Naive thymus-derived CD4-positive, alpha-beta T cell (primary cell): ENCODE results near the gene HELZ. TPM values are rescaled to one million over a fixed set of nuclear protein-coding genes. Genes with fewer than 3 reads are reported as not detected.
"Not testable (repeated sequence)": the region's sequence is repeated elsewhere in the genome, so short reads cannot be mapped to it uniquely, and the experiment has no call there.

ENCODE experiments used
- ATAC-seq: fragments of 150-1000 bp; cut with Tn5 transposase; 2 replicates; pipeline ENCODE4 v1.10.0; 2021; ENCODE audit warnings: mild to moderate bottlenecking, moderate library complexity
- CTCF ChIA-PET: fragments of 350-600 bp; sonication (Branson Sonifier 250); formaldehyde crosslinking; loops from one replicate; lab custom pipeline; 2021; ENCODE audit warnings: antibody characterized with exemption; lab: Charles Lee
- POLR2A ChIA-PET: fragments of 350-600 bp; sonication (Branson Sonifier 250); formaldehyde crosslinking; loops from one replicate; lab custom pipeline; 2021; ENCODE audit warnings: antibody characterized with exemption, inconsistent platforms; lab: Charles Lee
- DNase-seq, 9 donors: peaks; one replicate each; pipeline versions ENCODE4 v3.0.0 to v3.0.0-alpha.2; 2020 to 2022; ENCODE audit warnings: mixed read lengths in 1 of 9
- H3K27ac ChIP-seq: one replicate; pipeline ENCODE4 v1.7.0; 2013; ENCODE audit warnings: mild to moderate bottlenecking, low read depth, low read length, moderate library complexity
- H3K27me3 ChIP-seq, 2 donors: one replicate each; pipeline ENCODE4 v1.7.0; 2013; ENCODE audit warnings: low read length in 2 of 2, mild to moderate bottlenecking in 2 of 2, moderate library complexity in 2 of 2; ENCODE audit not compliant: control insufficient read depth in 2 of 2, insufficient read depth in 2 of 2
- H3K36me3 ChIP-seq, 3 experiments: 1 replicate in 2 of 3; 2 replicates in 1 of 3; pipeline ENCODE4 v1.7.0; 2013; ENCODE audit warnings: low read length in 3 of 3, mild to moderate bottlenecking in 3 of 3, moderate library complexity in 1 of 3; ENCODE audit not compliant: insufficient read depth in 3 of 3, control insufficient read depth in 2 of 3
- H3K4me1 ChIP-seq, 2 donors: one replicate each; pipeline ENCODE4 v1.7.0; 2013; ENCODE audit warnings: low read length in 2 of 2, mild to moderate bottlenecking in 2 of 2, moderate library complexity in 1 of 2; ENCODE audit not compliant: control insufficient read depth in 2 of 2, insufficient read depth in 2 of 2
- H3K4me3 ChIP-seq: 2 replicates; pipeline ENCODE4 v1.7.0; 2013; ENCODE audit warnings: mild to moderate bottlenecking, low read length
- H3K9me3 ChIP-seq, 3 experiments: 1 replicate in 2 of 3; 2 replicates in 1 of 3; pipeline ENCODE4 v1.7.0; 2013; ENCODE audit warnings: low read length in 3 of 3; ENCODE audit not compliant: control insufficient read depth in 2 of 3
- H3K27ac Mint-ChIP-seq, 9 donors: one replicate each; pipeline ENCODE4 v1.8.0; 2020 to 2022; ENCODE audit warnings: mixed read lengths in 9 of 9, mild to moderate bottlenecking in 8 of 9, moderate library complexity in 5 of 9, inconsistent platforms in 2 of 9
- H3K27me3 Mint-ChIP-seq, 5 donors: one replicate each; pipeline ENCODE4 v1.8.0; 2021 to 2022; ENCODE audit warnings: mixed read lengths in 5 of 5, mild to moderate bottlenecking in 1 of 5
- H3K36me3 Mint-ChIP-seq, 5 donors: one replicate each; pipeline ENCODE4 v1.8.0; 2020 to 2022; ENCODE audit warnings: mixed read lengths in 5 of 5, mild to moderate bottlenecking in 3 of 5, inconsistent platforms in 1 of 5
- H3K4me1 Mint-ChIP-seq, 7 donors: one replicate each; pipeline ENCODE4 v1.8.0; 2020 to 2022; ENCODE audit warnings: mixed read lengths in 7 of 7, mild to moderate bottlenecking in 3 of 7, inconsistent platforms in 1 of 7
- H3K4me3 Mint-ChIP-seq, 10 donors: one replicate each; pipeline ENCODE4 v1.8.0; 2020 to 2022; ENCODE audit warnings: mild to moderate bottlenecking in 10 of 10, mixed read lengths in 10 of 10, moderate library complexity in 6 of 10, inconsistent platforms in 2 of 10
- H3K9me3 Mint-ChIP-seq, 11 donors: one replicate each; pipeline ENCODE4 v1.8.0; 2020 to 2022; ENCODE audit warnings: mixed read lengths in 11 of 11, mild to moderate bottlenecking in 4 of 11, inconsistent platforms in 1 of 11, moderate library complexity in 1 of 11
- intact Hi-C, 2 donors: fragments of 100-400 bp; cut with micrococcal nuclease; formaldehyde crosslinking; loops; one replicate each; pipeline ENCODE4 v1.15.1; 2023
- polyA plus RNA-seq, 2 donors: library from polyadenylated mRNA; unstranded; fragments of 300-500 nt; fragmentation: Illumina TruSeq; gene quantifications; one replicate each; pipeline ENCODE4 v1.2.3, GENCODE V29; 2021
- total RNA-seq, 6 experiments: library from RNA in 5 of 6; stranded (reverse) in 5 of 6; gene quantifications; 1 replicate in 5 of 6; 2 replicates in 1 of 6; pipeline ENCODE4 v1.2.3 and lab custom pipeline; 2021 to 2026

HELZ gene
- total and polyA plus RNA-seq, 7 experiments from 2014 or later = 44.8 to 114 (median 83.2) TPM

DNA sequence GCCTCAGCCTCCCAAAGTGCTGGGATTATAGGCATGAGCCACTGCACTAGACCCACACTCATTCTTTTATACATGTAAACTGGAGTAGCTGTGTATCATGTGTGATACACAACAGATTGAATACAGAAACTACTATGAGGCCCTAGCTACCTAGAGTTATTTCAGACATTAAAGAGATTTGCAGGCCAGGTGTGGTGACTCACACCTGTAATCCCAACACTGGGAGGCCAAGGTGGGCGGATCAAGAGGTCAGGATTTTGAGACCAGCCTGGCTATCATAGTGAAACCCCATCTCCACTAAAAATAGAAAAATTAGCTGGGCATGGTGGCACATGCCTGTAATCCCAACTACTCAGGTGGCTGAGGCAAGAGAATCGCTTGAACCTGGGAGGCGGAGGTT is 41.8 kb upstream of the HELZ start:
- intact Hi-C loops, DNase-seq, ATAC-seq, H3K27me3 Mint-ChIP-seq, H3K4me3 Mint-ChIP-seq, H3K9me3 Mint-ChIP-seq, CTCF ChIA-PET, POLR2A ChIA-PET, H3K9me3 ChIP-seq, H3K36me3 ChIP-seq, H3K36me3 Mint-ChIP-seq, H3K4me1 Mint-ChIP-seq, H3K27ac Mint-ChIP-seq, H3K4me1 ChIP-seq, H3K27ac ChIP-seq, H3K27me3 ChIP-seq, H3K4me3 ChIP-seq: not testable (repeated sequence)

DNA sequence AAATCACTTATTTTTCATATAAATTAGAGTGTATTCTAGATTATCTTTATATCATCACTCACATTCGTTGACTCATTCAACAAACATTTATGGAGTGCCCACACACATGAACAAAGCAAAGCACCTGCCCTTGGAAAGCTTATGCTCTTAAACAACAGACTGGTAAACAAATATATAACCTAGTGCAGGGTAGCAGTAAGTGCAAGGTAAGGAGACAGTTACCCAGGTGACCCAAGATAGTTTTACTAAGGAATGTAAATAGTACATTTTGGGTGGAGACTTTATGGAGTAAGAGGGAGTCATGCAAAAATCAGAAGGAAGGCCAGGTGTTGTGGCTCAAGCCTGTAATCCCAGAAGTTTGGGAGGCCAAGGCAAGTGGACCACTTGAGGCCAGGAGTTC is 40.4 kb upstream of the HELZ start:
- Histone ChIP-seq H3K4me3 (no peak overlapping the region), H3K27ac (no peak overlapping the region), H3K27me3 (no peaks in the 10 kb centered on the region), H3K36me3 (no peaks in the 10 kb centered on the region), H3K4me1 (no peaks in the 10 kb centered on the region), H3K9me3 (no peaks in the 10 kb centered on the region)
- ATAC-seq = no peak
- intact Hi-C loops = no loop called here
- no peaks in the 10 kb centered on the region for H3K9me3 Mint-ChIP-seq
- H3K4me1 Mint-ChIP-seq = no peaks in the 10 kb centered on the region
- CTCF ChIA-PET = no interaction called here
- POLR2A ChIA-PET = no interaction called here
- no peaks in the 10 kb centered on the region for H3K27me3 Mint-ChIP-seq
- H3K36me3 Mint-ChIP-seq = no peaks in the 10 kb centered on the region
- no peak overlapping the region for H3K4me3 Mint-ChIP-seq
- H3K27ac Mint-ChIP-seq = no peak overlapping the region
- no peak for DNase-seq

DNA sequence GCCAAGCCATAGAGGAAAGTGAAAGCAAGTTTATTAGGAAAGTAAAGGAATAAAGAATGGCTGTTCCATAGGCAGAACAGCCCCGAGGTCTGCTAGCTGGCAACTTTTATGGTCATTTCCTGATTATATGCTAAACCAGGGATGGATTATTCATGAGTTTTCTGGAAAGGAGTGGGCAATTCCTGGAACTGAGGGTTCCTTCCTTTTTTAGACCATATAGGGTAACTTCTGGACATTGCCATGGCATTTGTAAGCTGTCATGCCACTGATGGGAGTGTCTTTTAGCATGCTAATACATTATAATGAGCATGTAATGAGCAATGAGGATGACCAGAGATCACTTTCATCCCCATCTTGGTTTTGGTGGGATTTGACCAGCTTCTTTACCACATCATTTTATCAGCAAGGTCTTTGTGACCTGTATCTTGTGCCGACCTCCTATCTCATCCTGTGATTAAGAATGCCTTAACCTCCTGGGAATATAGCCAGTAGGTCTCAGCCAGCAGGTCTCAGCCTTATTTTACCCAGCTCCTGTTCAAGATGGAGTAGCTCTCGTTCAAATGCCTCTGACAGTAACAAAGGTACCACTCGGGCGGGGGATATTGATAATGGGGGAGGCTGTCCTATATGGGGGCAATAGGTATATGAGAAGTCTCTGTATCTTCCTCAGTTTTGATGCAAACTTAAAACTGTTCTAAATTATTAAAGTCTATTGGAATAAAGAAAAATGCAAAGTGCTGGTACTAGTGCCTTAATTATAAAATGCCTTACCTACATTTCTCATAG is 38.9 kb upstream of the HELZ start:
- Histone ChIP-seq H3K27ac (no peak overlapping the region), H3K4me1 (no peaks in the 10 kb centered on the region), H3K36me3 (no peaks in the 10 kb centered on the region), H3K27me3 (no peaks in the 10 kb centered on the region), H3K9me3 (no peaks in the 10 kb centered on the region), H3K4me3 (no peak overlapping the region)
- no peak overlapping the region for H3K27ac Mint-ChIP-seq
- no peak for DNase-seq
- no peaks in the 10 kb centered on the region for H3K36me3 Mint-ChIP-seq
- no peaks in the 10 kb centered on the region for H3K27me3 Mint-ChIP-seq
- H3K4me3 Mint-ChIP-seq = no peak overlapping the region
- H3K9me3 Mint-ChIP-seq = no peaks in the 10 kb centered on the region
- ChIA-PET CTCF (interaction anchor here (0.6 kb wide), 1 partner anchor 653 kb away, joined by 3 read pairs; no protein-coding TSS in a partner anchor), POLR2A (no interaction called here)
- intact Hi-C loops = no loop called here
- no peaks in the 10 kb centered on the region for H3K4me1 Mint-ChIP-seq
- no peak for ATAC-seq

DNA sequence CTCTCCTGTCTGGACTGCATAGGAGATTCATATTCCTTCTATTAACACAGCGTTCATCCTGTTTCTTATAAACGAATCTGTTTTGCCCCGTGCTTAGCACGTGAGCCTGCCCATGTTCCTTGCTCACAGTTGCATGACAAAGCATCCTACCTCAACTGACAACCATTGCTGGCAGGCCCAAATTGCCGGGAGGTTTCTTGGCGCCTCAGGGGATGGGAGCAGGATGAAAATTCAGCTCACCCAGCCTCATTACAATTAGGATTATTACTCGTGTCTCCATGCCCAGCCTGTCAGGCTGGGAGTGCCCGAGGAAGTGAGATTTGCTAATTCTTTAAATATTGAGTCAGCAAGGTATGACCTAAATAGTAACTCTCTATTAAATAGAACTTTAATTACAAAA is 36.7 kb upstream of the HELZ start:
- no peak overlapping the region for H3K27ac Mint-ChIP-seq
- ATAC-seq = no peak
- DNase-seq = no peak

DNA sequence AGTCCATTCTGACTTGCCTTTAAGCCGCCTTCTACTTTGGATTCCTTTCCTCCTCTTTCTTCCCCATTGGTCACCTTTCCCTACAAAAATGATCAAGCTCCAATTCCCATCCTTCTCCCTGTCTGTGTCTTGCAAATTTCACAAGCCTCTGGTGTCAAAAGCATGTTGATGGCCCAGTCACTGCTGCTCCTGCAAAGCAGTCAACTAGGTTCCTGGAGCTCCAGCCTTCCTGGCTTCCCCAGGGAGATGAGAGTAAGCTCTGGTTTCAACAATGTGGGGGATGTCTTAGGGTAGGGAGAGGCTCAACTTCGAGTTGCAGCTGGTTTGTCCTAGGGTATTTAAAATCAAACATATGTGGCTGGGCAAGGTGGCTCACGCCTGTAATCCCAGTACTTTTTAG is 36.1 kb upstream of the HELZ start:
- Mint-ChIP-seq H3K36me3 (no peaks in the 10 kb centered on the region), H3K4me1 (no peaks in the 10 kb centered on the region), H3K4me3 (no peak overlapping the region), H3K27ac (no peak overlapping the region), H3K27me3 (no peaks in the 10 kb centered on the region), H3K9me3 (no peaks in the 10 kb centered on the region)
- intact Hi-C loops = no loop called here
- Histone ChIP-seq H3K4me3 (no peak overlapping the region), H3K4me1 (no peaks in the 10 kb centered on the region), H3K9me3 (no peaks in the 10 kb centered on the region), H3K27ac (no peak overlapping the region), H3K27me3 (no peaks in the 10 kb centered on the region), H3K36me3 (no peaks in the 10 kb centered on the region)
- DNase-seq (no peak), ATAC-seq (no peak)
- ChIA-PET CTCF (interaction anchor here (0.6 kb wide), 1 partner anchor 12 kb away, joined by 3 read pairs; no protein-coding TSS in a partner anchor), POLR2A (no interaction called here)

More for the DNA sequence above, 36.7 kb upstream of the HELZ start:
- Histone ChIP-seq H3K9me3 (no peaks in the 10 kb centered on the region), H3K4me1 (no peaks in the 10 kb centered on the region), H3K27me3 (no peaks in the 10 kb centered on the region), H3K27ac (no peak overlapping the region), H3K36me3 (no peaks in the 10 kb centered on the region), H3K4me3 (no peak overlapping the region)
- CTCF ChIA-PET = interaction anchor here (0.6 kb wide), 2 partner anchors 11 to 417 kb away, joined by 3 to 4 read pairs; no protein-coding TSS in a partner anchor
- intact Hi-C loops = no loop called here
- POLR2A ChIA-PET = no interaction called here
- Mint-ChIP-seq H3K36me3 (no peaks in the 10 kb centered on the region), H3K4me1 (no peaks in the 10 kb centered on the region), H3K9me3 (no peaks in the 10 kb centered on the region), H3K4me3 (no peak overlapping the region), H3K27me3 (no peaks in the 10 kb centered on the region)

DNA sequence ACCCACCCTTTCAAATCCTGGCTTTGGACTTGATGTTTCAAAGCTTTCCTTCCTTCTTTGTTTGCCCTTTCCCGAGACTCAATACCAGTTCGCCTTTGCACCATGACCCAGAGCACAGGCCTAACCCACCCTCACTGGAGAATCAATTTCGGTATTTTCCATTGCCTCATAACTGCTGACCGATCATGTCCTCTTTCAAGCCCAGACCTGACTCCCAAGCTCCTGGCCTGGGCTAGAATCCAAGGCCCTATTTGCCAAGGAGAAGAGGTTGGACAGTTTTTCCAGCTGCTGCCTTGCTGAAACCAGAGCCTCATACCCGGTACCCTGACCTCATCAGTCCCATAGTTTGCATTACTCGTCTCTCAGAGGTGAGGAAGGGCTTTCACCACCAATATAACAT is 35.3 kb upstream of the HELZ start:
- H3K9me3 Mint-ChIP-seq = no peaks in the 10 kb centered on the region
- H3K4me1 ChIP-seq = no peaks in the 10 kb centered on the region
- ATAC-seq (no peak), DNase-seq (no peak)
- H3K27me3 ChIP-seq = no peaks in the 10 kb centered on the region
- H3K4me3 Mint-ChIP-seq = no peak overlapping the region
- no peak overlapping the region for H3K27ac ChIP-seq
- H3K27me3 Mint-ChIP-seq = no peaks in the 10 kb centered on the region
- POLR2A ChIA-PET = no interaction called here
- H3K36me3 Mint-ChIP-seq = no peaks in the 10 kb centered on the region
- intact Hi-C loops = no loop called here
- no peaks in the 10 kb centered on the region for H3K36me3 ChIP-seq
- no peak overlapping the region for H3K4me3 ChIP-seq
- no peaks in the 10 kb centered on the region for H3K4me1 Mint-ChIP-seq
- CTCF ChIA-PET = no interaction called here
- H3K9me3 ChIP-seq = no peaks in the 10 kb centered on the region
- H3K27ac Mint-ChIP-seq = no peak overlapping the region

DNA sequence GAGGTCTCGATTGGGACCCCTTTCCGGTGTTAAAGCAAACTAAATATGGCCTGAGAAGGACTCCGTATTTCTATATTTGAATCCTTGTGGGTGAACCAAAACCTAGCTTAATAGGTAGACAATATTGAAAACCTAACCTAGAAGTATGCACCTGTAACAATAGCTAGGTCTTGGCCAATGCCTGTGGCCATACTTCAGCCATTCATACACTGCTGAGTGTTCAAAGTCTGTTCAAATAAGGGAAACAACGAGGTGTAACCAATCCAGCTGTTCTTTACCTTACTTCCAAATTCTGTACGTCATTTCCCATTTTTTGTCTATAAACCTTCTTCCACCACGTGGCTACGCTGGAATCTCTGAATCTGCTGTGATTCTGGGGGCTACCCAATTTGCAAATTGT is 34.1 kb upstream of the HELZ start:
- Histone ChIP-seq H3K9me3 (no peaks in the 10 kb centered on the region), H3K4me3 (no peak overlapping the region), H3K36me3 (no peaks in the 10 kb centered on the region), H3K27ac (no peak overlapping the region), H3K27me3 (no peaks in the 10 kb centered on the region), H3K4me1 (no peaks in the 10 kb centered on the region)
- no peaks in the 10 kb centered on the region for H3K36me3 Mint-ChIP-seq
- ChIA-PET POLR2A (no interaction called here), CTCF (no interaction called here)
- ATAC-seq (no peak), DNase-seq (no peak)
- H3K4me1 Mint-ChIP-seq = no peaks in the 10 kb centered on the region
- H3K27ac Mint-ChIP-seq = no peak overlapping the region
- intact Hi-C loops = no loop called here
- H3K27me3 Mint-ChIP-seq = no peaks in the 10 kb centered on the region
- no peak overlapping the region for H3K4me3 Mint-ChIP-seq
- H3K9me3 Mint-ChIP-seq = no peaks in the 10 kb centered on the region
